Stimulated activated memory B cell treated with anti-CD40 and anti-IgM and Interleukin-4, amounts not matched to agents 10 μg/mL and 1 μg/mL and 100 μg/mL, for 72 hours (primary cell): ENCODE measurements around the gene NCR2.

Source experiments
- ATAC-seq: fragments of 150-1000 bp; cut with Tn5 transposase; 2 replicates; pipeline ENCODE4 v1.10.0; 2021
- H3K27ac Mint-ChIP-seq: one replicate; pipeline ENCODE4 v1.8.0; 2022; ENCODE audit warnings: mild to moderate bottlenecking, mixed read lengths
- H3K27me3 Mint-ChIP-seq: one replicate; pipeline ENCODE4 v1.8.0; 2022; ENCODE audit warnings: mixed read lengths
- H3K36me3 Mint-ChIP-seq: one replicate; pipeline ENCODE4 v1.8.0; 2022; ENCODE audit warnings: mixed read lengths
- H3K4me1 Mint-ChIP-seq: one replicate; pipeline ENCODE4 v1.8.0; 2022; ENCODE audit warnings: mixed read lengths
- H3K4me3 Mint-ChIP-seq: one replicate; pipeline ENCODE4 v1.8.0; 2022; ENCODE audit warnings: mild to moderate bottlenecking, moderate library complexity, mixed read lengths
- H3K9me3 Mint-ChIP-seq: one replicate; pipeline ENCODE4 v1.8.0; 2022; ENCODE audit warnings: mixed read lengths

NCR2 gene

GRCh38 chr6:41366150-41366549 lies 30.7 kb downstream of the NCR2 start:
- no peak for ATAC-seq
- Mint-ChIP-seq H3K36me3 (peaks cover 4% of the 10 kb centered on the region), H3K4me1 (peaks cover 9% of the 10 kb centered on the region), H3K4me3 (no peak overlapping the region), H3K27ac (no peak overlapping the region), H3K9me3 (peaks cover 7% of the 10 kb centered on the region), H3K27me3 (peaks cover 72% of the 10 kb centered on the region)

- Mint-ChIP-seq H3K36me3 (no peaks in the 10 kb centered on the region), H3K4me3 (no peak overlapping the region), H3K9me3 (no peaks in the 10 kb centered on the region), H3K4me1 (peaks cover 18% of the 10 kb centered on the region), H3K27me3 (peaks cover 72% of the 10 kb centered on the region), H3K27ac (no peak overlapping the region)
- no peak for ATAC-seq
Measured at GRCh38 chr6:41367061-41367460, 31.7 kb downstream of the NCR2 start.

GRCh38 chr6:41367700-41368099 lies 32.3 kb downstream of the NCR2 start:
- ATAC-seq, result no peak
- H3K36me3 Mint-ChIP-seq, result no peaks in the 10 kb centered on the region
- peaks cover 76% of the 10 kb centered on the region for H3K27me3 Mint-ChIP-seq
- no peak overlapping the region for H3K27ac Mint-ChIP-seq
- no peaks in the 10 kb centered on the region for H3K9me3 Mint-ChIP-seq
- no peak overlapping the region for H3K4me3 Mint-ChIP-seq
- H3K4me1 Mint-ChIP-seq, result peaks cover 24% of the 10 kb centered on the region

GRCh38 chr6:41370488-41371111 lies 35.2 kb downstream of the NCR2 start:
- Mint-ChIP-seq H3K36me3 (no peaks in the 10 kb centered on the region), H3K9me3 (no peaks in the 10 kb centered on the region), H3K27ac (no peak overlapping the region), H3K4me1 (peaks cover 46% of the 10 kb centered on the region), H3K4me3 (no peak overlapping the region), H3K27me3 (peaks cover 85% of the 10 kb centered on the region)
- ATAC-seq, result no peak

- H3K4me1 Mint-ChIP-seq, result peaks cover 49% of the 10 kb centered on the region
- no peaks in the 10 kb centered on the region for H3K36me3 Mint-ChIP-seq
- no peaks in the 10 kb centered on the region for H3K9me3 Mint-ChIP-seq
- H3K27ac Mint-ChIP-seq, result no peak overlapping the region
- ATAC-seq, result peak; percentile 28
- peak overlapping the region; percentile 88 for H3K4me3 Mint-ChIP-seq
- peaks cover 89% of the 10 kb centered on the region for H3K27me3 Mint-ChIP-seq
Measured at GRCh38 chr6:41371461-41371991, 36.1 kb downstream of the NCR2 start.

GRCh38 chr6:41371992-41372831 lies 36.8 kb downstream of the NCR2 start:
- H3K27ac Mint-ChIP-seq, result no peak overlapping the region
- H3K36me3 Mint-ChIP-seq, result no peaks in the 10 kb centered on the region
- H3K9me3 Mint-ChIP-seq, result no peaks in the 10 kb centered on the region
- peak; percentile 6 for ATAC-seq
- peaks cover 49% of the 10 kb centered on the region for H3K4me1 Mint-ChIP-seq
- peak overlapping the region; percentile 88 for H3K4me3 Mint-ChIP-seq
- peaks cover 89% of the 10 kb centered on the region for H3K27me3 Mint-ChIP-seq

GRCh38 chr6:41372832-41373626 lies 37.6 kb downstream of the NCR2 start:
- H3K4me3 Mint-ChIP-seq, result peak overlapping the region; percentile 88
- no peak for ATAC-seq
- no peaks in the 10 kb centered on the region for H3K9me3 Mint-ChIP-seq
- peaks cover 49% of the 10 kb centered on the region for H3K4me1 Mint-ChIP-seq
- H3K27me3 Mint-ChIP-seq, result peaks cover 89% of the 10 kb centered on the region
- H3K27ac Mint-ChIP-seq, result no peak overlapping the region
- no peaks in the 10 kb centered on the region for H3K36me3 Mint-ChIP-seq

GRCh38 chr6:41373627-41373918 lies 38.2 kb downstream of the NCR2 start:
- H3K36me3 Mint-ChIP-seq, result no peaks in the 10 kb centered on the region
- ATAC-seq, result no peak
- peaks cover 48% of the 10 kb centered on the region for H3K4me1 Mint-ChIP-seq
- H3K9me3 Mint-ChIP-seq, result no peaks in the 10 kb centered on the region
- peaks cover 92% of the 10 kb centered on the region for H3K27me3 Mint-ChIP-seq
- peak overlapping the region; percentile 54 for H3K4me3 Mint-ChIP-seq
- H3K27ac Mint-ChIP-seq, result no peak overlapping the region

GRCh38 chr6:41373919-41374617 lies 38.7 kb downstream of the NCR2 start:
- no peak for ATAC-seq
- H3K27me3 Mint-ChIP-seq, result peaks cover 90% of the 10 kb centered on the region
- no peak overlapping the region for H3K27ac Mint-ChIP-seq
- H3K4me3 Mint-ChIP-seq, result peak overlapping the region; percentile 54
- no peaks in the 10 kb centered on the region for H3K36me3 Mint-ChIP-seq
- H3K9me3 Mint-ChIP-seq, result no peaks in the 10 kb centered on the region
- H3K4me1 Mint-ChIP-seq, result peaks cover 43% of the 10 kb centered on the region

GRCh38 chr6:41374618-41375590 lies 39.5 kb downstream of the NCR2 start:
- no peak for ATAC-seq
- Mint-ChIP-seq H3K4me3 (peak overlapping the region; percentile 36), H3K9me3 (no peaks in the 10 kb centered on the region)

GRCh38 chr6:41375598-41376151 lies 40.3 kb downstream of the NCR2 start:
- H3K27me3 Mint-ChIP-seq, result peaks cover 79% of the 10 kb centered on the region
- H3K4me1 Mint-ChIP-seq, result peaks cover 41% of the 10 kb centered on the region
- H3K9me3 Mint-ChIP-seq, result no peaks in the 10 kb centered on the region
- H3K27ac Mint-ChIP-seq, result no peak overlapping the region
- H3K4me3 Mint-ChIP-seq, result no peak overlapping the region
- no peak for ATAC-seq
- no peaks in the 10 kb centered on the region for H3K36me3 Mint-ChIP-seq

More at GRCh38 chr6:41374618-41375590, 39.5 kb downstream of the NCR2 start:
- H3K27me3 Mint-ChIP-seq, result peaks cover 86% of the 10 kb centered on the region
- no peaks in the 10 kb centered on the region for H3K36me3 Mint-ChIP-seq
- peaks cover 41% of the 10 kb centered on the region for H3K4me1 Mint-ChIP-seq
- no peak overlapping the region for H3K27ac Mint-ChIP-seq

GRCh38 chr6:41376176-41376575 lies 40.8 kb downstream of the NCR2 start:
- Mint-ChIP-seq H3K4me1 (peaks cover 40% of the 10 kb centered on the region), H3K36me3 (no peaks in the 10 kb centered on the region), H3K27ac (no peak overlapping the region), H3K9me3 (no peaks in the 10 kb centered on the region), H3K4me3 (no peak overlapping the region), H3K27me3 (peaks cover 74% of the 10 kb centered on the region)
- ATAC-seq, result no peak

GRCh38 chr6:41377071-41377470 lies 41.7 kb downstream of the NCR2 start:
- ATAC-seq, result no peak
- Mint-ChIP-seq H3K4me1 (peaks cover 31% of the 10 kb centered on the region), H3K36me3 (no peaks in the 10 kb centered on the region), H3K27ac (no peak overlapping the region), H3K9me3 (no peaks in the 10 kb centered on the region), H3K27me3 (peaks cover 74% of the 10 kb centered on the region), H3K4me3 (no peak overlapping the region)

GRCh38 chr6:41379306-41379705 lies 43.9 kb downstream of the NCR2 start:
- ATAC-seq, result no peak
- no peaks in the 10 kb centered on the region for H3K9me3 Mint-ChIP-seq
- peaks cover 71% of the 10 kb centered on the region for H3K27me3 Mint-ChIP-seq
- H3K27ac Mint-ChIP-seq, result no peak overlapping the region
- peaks cover 15% of the 10 kb centered on the region for H3K4me1 Mint-ChIP-seq
- no peak overlapping the region for H3K4me3 Mint-ChIP-seq
- H3K36me3 Mint-ChIP-seq, result no peaks in the 10 kb centered on the region
